Measurements from ENCODE around the gene OSBPL6. TPM values are rescaled to one million over a fixed set of nuclear protein-coding genes. Genes with fewer than 3 reads are reported as not detected.

OSBPL6 gene
- polyA plus RNA-seq, 1 donor from 2014 or later = 12.8 TPM

GRCh38 chr2:178234648-178235047 is 40.3 kb downstream of the OSBPL6 start:
- Histone ChIP-seq H3F3A (ENCODE audit: insufficient read depth, low read length, poor library complexity, severe bottlenecking) (no peaks in the 10 kb centered on the region), H3K9me2 (ENCODE audit: insufficient read depth, low read length) (no peaks in the 10 kb centered on the region), H3K9me3 (ENCODE audit: low read length) (no peaks in the 10 kb centered on the region), H3K9ac (ENCODE audit: low read length) (no peak overlapping the region), H3K36me3 (ENCODE audit: insufficient read depth, low read length) (no peaks in the 10 kb centered on the region), H3K4me2 (ENCODE audit: low read length) (no peak overlapping the region), H3K27me3 (ENCODE audit: insufficient read depth, low read depth, low read length) (no peaks in the 10 kb centered on the region), H4K20me1 (ENCODE audit: insufficient read depth) (no peaks in the 10 kb centered on the region), H3K4me3 (ENCODE audit: low read length) (no peak overlapping the region), H2AFZ (ENCODE audit: low read depth, low read length) (no peak overlapping the region), H3K27ac (ENCODE audit: low read length) (no peak overlapping the region), H3K79me2 (replicated peaks; ENCODE audit: insufficient read depth, low read length) (no peaks in the 10 kb centered on the region)
- TF ChIP-seq CTCF (IDR thresholded peaks at IDR 0.05; ENCODE audit: poor library complexity, severe bottlenecking) (no peak), TAF1 (IDR thresholded peaks at IDR 0.05; ENCODE audit: low read depth) (no peak), SMC3 (conservative IDR thresholded peaks at IDR 0.05; ENCODE audit: poor library complexity) (no peak), EZH2 (IDR thresholded peaks at IDR 0.05; ENCODE audit: borderline replicate concordance, insufficient read depth, low read length, poor library complexity, severe bottlenecking) (no peak), EP300 (conservative IDR thresholded peaks at IDR 0.05; ENCODE audit: poor library complexity, severe bottlenecking) (no peak), RAD21 (conservative IDR thresholded peaks at IDR 0.05) (no peak), MXI1 (conservative IDR thresholded peaks at IDR 0.05; ENCODE audit: poor library complexity, severe bottlenecking) (no peak), POLR2AphosphoS5 (IDR thresholded peaks at IDR 0.05) (no peak)
- TF ChIP-seq, protein P1, sequence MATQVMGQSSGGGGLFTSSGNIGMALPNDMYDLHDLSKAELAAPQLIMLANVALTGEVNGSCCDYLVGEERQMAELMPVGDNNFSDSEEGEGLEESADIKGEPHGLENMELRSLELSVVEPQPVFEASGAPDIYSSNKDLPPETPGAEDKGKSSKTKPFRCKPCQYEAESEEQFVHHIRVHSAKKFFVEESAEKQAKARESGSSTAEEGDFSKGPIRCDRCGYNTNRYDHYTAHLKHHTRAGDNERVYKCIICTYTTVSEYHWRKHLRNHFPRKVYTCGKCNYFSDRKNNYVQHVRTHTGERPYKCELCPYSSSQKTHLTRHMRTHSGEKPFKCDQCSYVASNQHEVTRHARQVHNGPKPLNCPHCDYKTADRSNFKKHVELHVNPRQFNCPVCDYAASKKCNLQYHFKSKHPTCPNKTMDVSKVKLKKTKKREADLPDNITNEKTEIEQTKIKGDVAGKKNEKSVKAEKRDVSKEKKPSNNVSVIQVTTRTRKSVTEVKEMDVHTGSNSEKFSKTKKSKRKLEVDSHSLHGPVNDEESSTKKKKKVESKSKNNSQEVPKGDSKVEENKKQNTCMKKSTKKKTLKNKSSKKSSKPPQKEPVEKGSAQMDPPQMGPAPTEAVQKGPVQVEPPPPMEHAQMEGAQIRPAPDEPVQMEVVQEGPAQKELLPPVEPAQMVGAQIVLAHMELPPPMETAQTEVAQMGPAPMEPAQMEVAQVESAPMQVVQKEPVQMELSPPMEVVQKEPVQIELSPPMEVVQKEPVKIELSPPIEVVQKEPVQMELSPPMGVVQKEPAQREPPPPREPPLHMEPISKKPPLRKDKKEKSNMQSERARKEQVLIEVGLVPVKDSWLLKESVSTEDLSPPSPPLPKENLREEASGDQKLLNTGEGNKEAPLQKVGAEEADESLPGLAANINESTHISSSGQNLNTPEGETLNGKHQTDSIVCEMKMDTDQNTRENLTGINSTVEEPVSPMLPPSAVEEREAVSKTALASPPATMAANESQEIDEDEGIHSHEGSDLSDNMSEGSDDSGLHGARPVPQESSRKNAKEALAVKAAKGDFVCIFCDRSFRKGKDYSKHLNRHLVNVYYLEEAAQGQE (IDR thresholded peaks at IDR 0.05; ENCODE audit: borderline replicate concordance) = no peak

DNA sequence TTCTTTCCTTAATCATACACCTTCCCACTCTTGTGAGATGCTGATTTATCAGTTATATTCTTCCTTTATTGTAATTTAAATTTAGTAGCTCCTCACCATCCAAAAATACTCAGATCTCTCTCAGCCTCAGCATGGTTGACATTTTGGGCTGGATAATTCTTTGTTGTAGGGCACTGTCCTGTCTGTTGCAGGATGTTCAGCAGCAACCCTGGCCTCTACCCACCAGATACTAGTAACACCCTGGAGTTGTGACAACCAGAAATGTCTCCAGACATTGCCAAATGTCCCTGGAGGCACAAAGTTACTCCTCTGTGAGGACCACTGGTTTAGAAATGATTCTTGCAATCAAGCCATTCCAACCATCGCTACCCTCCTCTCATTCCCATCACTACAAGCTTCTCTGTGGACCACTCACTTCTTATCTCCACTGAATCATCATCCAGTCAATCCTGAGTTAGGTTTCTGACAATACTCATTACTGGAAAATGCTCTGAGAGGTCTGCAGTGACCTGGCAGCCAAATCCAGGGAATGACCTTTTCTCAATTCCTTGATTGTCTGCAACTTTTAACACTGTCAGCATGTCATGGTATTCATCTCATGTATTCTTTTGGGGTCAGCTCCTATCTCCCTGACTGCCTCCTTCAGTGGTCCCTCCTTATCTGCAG is 43.3 kb downstream of the OSBPL6 start:
- no peak for TF ChIP-seq EZH2 (IDR thresholded peaks at IDR 0.05; ENCODE audit: borderline replicate concordance, insufficient read depth, low read length, poor library complexity, severe bottlenecking)
- no peak for TF ChIP-seq SMC3 (conservative IDR thresholded peaks at IDR 0.05; ENCODE audit: poor library complexity)
- no peak for TF ChIP-seq EP300 (conservative IDR thresholded peaks at IDR 0.05; ENCODE audit: poor library complexity, severe bottlenecking)
- TF ChIP-seq, protein P1 (IDR thresholded peaks at IDR 0.05; ENCODE audit: borderline replicate concordance) = no peak
- H3F3A ChIP-seq (ENCODE audit: insufficient read depth, low read length, poor library complexity, severe bottlenecking) = no peaks in the 10 kb centered on the region
- H3K4me3 ChIP-seq (ENCODE audit: low read length) = no peak overlapping the region
- H3K36me3 ChIP-seq (ENCODE audit: insufficient read depth, low read length) = no peaks in the 10 kb centered on the region
- no peaks in the 10 kb centered on the region for H3K9me3 ChIP-seq (ENCODE audit: low read length)
- H3K27me3 ChIP-seq (ENCODE audit: insufficient read depth, low read depth, low read length) = no peaks in the 10 kb centered on the region
- H3K9ac ChIP-seq (ENCODE audit: low read length) = no peak overlapping the region
- H3K27ac ChIP-seq (ENCODE audit: low read length) = no peak overlapping the region
- no peaks in the 10 kb centered on the region for H3K79me2 ChIP-seq (replicated peaks; ENCODE audit: insufficient read depth, low read length)
- H3K9me2 ChIP-seq (ENCODE audit: insufficient read depth, low read length) = no peaks in the 10 kb centered on the region
- H2AFZ ChIP-seq (ENCODE audit: low read depth, low read length) = no peak overlapping the region
- H3K4me2 ChIP-seq (ENCODE audit: low read length) = no peak overlapping the region
- no peaks in the 10 kb centered on the region for H4K20me1 ChIP-seq (ENCODE audit: insufficient read depth)
